DOHH2 (cell line): Measurements from ENCODE around the gene FRYL.

Experiments used
- EZH2phosphoT487 ChIP-seq: fragments of 200-600 bp; sonication (generic); IDR thresholded peaks from 2 replicates; pipeline ENCODE4 v1.6.1; 2017; ENCODE audit warnings: borderline replicate concordance, mild to moderate bottlenecking, antibody characterized with exemption, low read length, moderate library complexity, mixed read lengths
- TF ChIP-seq, protein P1 (sequence below): fragments of 200-600 bp; sonication (generic); IDR thresholded peaks from one replicate; pipeline ENCODE4 v1.5.1; 2014; ENCODE audit warnings: antibody characterized with exemption, mild to moderate bottlenecking, low read depth, low read length; ENCODE audit not compliant: poor library complexity, severe bottlenecking

DNA sequence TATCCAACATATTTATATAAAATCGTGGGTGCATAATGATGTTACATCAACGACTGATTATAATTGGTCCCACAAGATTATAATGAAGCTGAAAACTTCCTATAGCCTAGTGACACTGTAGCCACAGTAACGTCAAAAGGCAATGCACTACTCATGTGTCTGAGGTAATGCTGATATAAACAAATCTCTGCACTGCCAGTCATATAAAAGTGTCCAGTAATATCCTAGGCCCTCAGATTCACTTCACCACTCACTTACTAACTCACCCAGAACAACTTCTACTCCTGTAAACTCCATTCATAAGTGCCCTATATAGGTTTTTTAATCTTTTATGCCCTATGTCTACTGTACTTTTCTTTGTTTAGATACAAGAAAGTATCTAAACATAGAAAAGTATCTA, 18.8 kb downstream of the FRYL start:
- TF ChIP-seq EZH2phosphoT487, result no peak
- TF ChIP-seq, protein P1, sequence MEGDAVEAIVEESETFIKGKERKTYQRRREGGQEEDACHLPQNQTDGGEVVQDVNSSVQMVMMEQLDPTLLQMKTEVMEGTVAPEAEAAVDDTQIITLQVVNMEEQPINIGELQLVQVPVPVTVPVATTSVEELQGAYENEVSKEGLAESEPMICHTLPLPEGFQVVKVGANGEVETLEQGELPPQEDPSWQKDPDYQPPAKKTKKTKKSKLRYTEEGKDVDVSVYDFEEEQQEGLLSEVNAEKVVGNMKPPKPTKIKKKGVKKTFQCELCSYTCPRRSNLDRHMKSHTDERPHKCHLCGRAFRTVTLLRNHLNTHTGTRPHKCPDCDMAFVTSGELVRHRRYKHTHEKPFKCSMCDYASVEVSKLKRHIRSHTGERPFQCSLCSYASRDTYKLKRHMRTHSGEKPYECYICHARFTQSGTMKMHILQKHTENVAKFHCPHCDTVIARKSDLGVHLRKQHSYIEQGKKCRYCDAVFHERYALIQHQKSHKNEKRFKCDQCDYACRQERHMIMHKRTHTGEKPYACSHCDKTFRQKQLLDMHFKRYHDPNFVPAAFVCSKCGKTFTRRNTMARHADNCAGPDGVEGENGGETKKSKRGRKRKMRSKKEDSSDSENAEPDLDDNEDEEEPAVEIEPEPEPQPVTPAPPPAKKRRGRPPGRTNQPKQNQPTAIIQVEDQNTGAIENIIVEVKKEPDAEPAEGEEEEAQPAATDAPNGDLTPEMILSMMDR, result no peak
